Occipital lobe (tissue), 2 donors: ENCODE data around the gene AP1M1. TPM values are rescaled to one million over a fixed set of nuclear protein-coding genes. Genes with fewer than 3 reads are reported as not detected.
"Not testable (repeated sequence)": the region's sequence is repeated elsewhere in the genome, so short reads cannot be mapped to it uniquely, and the experiment has no call there.

Experiments
- DNase-seq: peaks from one replicate; lab custom pipeline; 2025; lab: John Stamatoyannopoulos, UW
- total RNA-seq: library from RNA; depleted of rRNA; stranded (reverse); fragments of >200 nt; gene quantifications from one replicate; pipeline ENCODE4 v1.2.3, GENCODE V29; 2014

Gene AP1M1
- total RNA-seq, 1 donor from 2014 or later, result 42.9 TPM

- DNase-seq, result no peak
Measured at GRCh38 chr19:16261584-16262368, 64.1 kb downstream of the AP1M1 start.

DNA sequence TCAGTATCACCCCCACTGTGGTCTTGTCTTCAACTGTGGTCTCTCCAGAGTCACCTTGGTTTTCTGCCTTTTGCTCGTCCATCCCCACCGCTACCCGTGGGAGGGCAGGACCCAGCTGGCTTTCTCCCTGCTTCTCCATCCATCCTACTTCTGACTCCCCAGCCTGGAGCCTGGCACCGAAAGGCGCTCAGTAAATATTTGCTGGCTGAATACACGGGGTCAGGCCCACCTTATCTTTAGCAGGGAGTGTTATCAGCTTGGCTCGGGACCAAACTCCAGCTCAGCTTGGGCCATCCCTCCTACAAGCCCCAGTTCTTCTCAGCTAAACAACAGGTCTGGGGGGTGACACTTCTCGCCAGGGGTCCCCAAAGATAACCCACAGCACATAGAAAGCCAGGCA lies 64.9 kb downstream of the AP1M1 start:
- no peak for DNase-seq

DNA sequence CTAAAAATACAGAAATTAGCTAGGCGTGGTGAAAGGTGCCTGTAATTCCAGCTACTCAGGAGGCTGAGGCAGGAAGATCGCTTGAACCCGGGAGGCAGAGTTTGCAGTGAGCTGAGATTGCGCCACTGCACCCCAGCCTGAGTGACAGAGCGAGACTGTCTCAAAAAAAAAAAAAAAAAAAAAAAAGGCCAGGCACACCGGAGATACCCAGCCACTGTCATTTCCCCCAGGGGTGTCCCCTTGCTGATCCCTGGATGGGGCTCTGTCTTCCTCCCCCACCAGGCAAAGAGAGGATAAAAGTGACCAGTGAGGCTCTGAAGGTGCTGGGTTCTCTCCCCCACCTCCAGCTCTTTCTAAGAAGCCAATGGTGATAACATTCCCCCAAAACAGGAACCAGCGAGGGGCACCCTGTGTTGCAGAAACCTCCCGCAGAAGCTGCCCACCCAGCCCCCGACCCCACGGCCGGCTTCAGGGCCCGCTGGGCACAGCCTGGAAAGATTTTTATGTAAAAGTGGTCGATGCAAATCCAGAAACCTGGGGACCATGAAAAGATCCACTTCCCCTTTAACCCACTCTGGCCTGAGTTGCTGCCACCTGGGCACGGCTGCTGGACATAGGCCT lies 65.5 kb downstream of the AP1M1 start:
- no peak for DNase-seq

GRCh38 chr19:16265205-16265604 lies 67.5 kb downstream of the AP1M1 start:
- no peak for DNase-seq

- no peak for DNase-seq
Measured at GRCh38 chr19:16265890-16266585, 68.3 kb downstream of the AP1M1 start.

- DNase-seq, result no peak
Measured at GRCh38 chr19:16266586-16266942, 68.9 kb downstream of the AP1M1 start.

DNA sequence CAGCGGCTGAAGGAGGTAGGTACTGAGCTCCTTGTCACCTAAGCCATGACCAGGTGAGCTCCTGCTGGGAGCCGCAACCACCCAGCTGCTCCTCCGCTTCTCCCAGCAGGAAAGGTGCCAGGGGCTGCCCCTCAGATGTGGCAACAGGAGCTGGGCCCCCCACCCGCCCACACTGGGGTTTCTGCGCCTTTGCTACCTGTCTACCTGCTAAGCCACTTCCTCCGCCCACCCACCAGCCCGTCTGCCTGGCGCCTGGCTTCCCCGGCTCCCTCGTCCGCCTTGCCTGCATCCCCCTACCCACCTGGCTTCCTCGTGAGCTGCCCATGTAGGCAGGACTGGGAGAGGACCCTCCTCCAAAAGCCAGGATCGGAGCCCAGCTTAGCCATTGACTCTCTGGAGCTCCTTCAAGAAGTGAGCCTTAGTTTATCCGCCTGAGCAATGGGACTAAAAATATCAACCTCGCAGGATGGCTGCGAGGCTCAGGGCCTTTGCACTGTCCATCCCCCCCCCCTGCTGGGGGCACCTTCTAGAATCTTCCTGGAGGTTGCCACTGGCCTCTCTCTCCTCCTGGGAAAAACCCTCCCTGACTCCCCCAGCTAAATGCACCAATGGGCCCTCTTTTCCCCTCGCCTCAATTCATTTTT lies 71.1 kb downstream of the AP1M1 start:
- DNase-seq, result no peak

DNA sequence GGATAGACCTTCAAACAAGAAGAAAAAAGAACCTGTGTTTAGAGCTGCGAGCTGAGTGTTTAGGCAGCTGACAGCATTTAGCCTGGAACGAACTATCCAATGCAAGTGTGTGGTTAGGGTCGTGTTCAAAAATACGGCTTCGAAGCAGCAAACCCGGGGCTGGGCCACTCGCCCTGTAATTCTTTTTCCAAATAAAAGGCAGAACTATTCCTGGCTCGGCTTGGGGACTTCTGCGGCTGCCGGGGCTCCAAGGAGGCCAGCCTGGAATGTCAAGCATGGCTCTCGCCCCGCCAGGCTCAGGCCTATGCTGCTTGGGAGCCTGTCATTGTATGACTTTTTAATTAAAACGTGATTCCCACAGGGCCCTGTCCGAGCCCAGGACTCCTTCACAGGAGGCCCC lies 75.2 kb downstream of the AP1M1 start:
- no peak for DNase-seq

DNA sequence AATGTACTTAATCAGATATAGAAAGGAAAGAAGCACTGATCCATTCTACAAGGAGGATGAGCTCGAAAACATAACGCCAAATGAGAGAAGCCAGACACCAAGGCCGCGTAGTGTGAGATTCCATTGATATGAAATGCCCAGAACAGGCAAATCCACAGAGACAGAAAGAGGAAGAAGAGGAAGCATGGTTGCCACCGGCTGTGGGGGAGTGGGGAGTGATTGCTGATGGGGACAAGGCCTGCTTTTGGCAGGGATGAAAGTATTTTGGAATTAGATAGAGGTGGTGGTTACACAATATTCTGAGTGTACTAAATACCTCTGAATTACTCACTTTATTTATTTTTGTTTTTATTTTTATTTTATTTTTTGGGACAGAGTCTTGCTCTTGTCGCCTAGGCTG lies 76.7 kb downstream of the AP1M1 start:
- DNase-seq, result no peak

- no peak for DNase-seq
Measured at GRCh38 chr19:16280306-16280705, 82.6 kb downstream of the AP1M1 start.

GRCh38 chr19:16281743-16282142 lies 84.0 kb downstream of the AP1M1 start:
- DNase-seq, result no peak

- DNase-seq, result peak; percentile 39
Measured at GRCh38 chr19:16283210-16284061, 85.7 kb downstream of the AP1M1 start.

GRCh38 chr19:16284505-16284904 lies 86.8 kb downstream of the AP1M1 start:
- DNase-seq, result no peak

- DNase-seq, result not testable (repeated sequence)
Measured at GRCh38 chr19:16285079-16285478, 87.4 kb downstream of the AP1M1 start.

- DNase-seq, result no peak
Measured at GRCh38 chr19:16285769-16286498, 88.2 kb downstream of the AP1M1 start.

GRCh38 chr19:16288544-16288943 lies 90.8 kb downstream of the AP1M1 start:
- no peak for DNase-seq

- no peak for DNase-seq
Measured at GRCh38 chr19:16289594-16289993, 91.9 kb downstream of the AP1M1 start.

DNA sequence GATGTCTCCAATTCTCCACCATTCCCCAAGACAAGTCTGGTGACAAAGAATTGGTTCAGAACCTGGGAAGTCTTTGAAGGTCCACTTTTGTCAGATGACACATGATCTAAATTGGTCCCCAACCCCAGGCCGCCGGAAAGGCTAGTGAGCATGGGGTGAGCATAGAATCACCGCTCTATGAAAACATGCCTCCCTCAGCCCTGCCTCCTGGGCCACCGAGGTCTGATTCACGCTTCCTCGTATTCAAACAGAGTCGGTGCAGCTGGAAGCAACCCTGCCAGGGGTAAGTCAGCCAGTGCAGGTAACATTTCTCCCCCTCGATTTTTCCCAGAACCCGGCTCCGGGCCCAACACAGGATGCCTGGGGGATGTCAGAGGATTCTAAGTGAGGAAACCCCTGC lies 93.0 kb downstream of the AP1M1 start:
- DNase-seq, result no peak

DNA sequence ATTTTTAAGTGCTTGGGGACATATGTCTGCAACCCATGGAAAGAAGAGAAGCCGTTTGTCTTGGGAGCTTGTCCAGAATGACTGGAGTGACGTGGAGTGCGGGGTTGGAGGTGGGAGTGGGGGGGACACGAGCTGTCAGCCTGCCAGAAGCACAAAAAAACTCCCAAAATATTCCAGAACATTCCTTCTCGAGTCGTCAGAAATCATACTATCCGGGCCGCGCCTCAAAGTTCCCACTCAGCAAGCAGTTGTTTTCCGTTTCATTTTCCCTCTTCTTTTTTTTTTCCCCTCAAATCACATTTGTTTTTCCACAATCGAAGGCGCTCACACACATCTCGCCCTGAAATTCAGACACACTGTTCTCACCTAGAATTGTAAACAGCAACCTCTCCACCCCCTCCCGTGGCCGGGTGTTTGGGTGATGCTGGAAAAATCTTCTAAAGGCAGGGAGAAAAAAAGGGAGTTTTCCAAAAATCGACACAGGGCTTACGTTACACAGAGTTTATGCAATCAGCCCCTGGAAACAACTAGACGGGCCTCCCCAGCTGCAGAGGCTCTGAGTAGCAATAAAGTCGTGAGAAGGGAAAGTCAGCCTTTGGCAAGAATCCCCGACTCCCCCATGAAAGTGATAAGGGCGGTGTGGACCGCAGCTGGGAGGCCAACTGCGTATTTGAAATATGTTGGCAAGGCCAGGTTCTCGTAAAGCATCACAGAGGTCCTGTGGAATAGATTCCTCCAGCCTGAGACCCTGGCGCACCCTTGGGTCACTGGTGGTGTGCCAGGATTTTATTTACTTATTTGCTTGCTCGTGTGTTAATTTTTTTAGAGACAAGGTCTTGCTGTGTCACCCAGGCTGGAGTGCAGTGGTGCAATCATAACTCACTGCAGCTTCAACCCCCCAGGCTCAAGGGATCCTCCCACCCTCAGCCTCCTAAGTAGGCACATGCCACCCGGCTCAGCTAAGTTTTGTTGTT lies 95.7 kb downstream of the AP1M1 start:
- DNase-seq, result no peak
